Heart left ventricle (tissue), 13 donors: ENCODE data around the gene FABP6.

Experiments used
- CTCF ChIP-seq, 12 donors: fragments of 200-600 bp; sonication (generic) in 4 of 12; IDR thresholded peaks; one replicate each; pipeline versions ENCODE4 v1.5.0 to v1.8.0; 2018 to 2022; ENCODE audit warnings: antibody characterized with exemption in 12 of 12, mild to moderate bottlenecking in 5 of 12
- POLR2A ChIP-seq, 2 donors: fragments of 450-650 bp; IDR thresholded peaks; one replicate each; pipeline ENCODE4 v1.6.1; 2017; ENCODE audit warnings: antibody characterized with exemption in 2 of 2, mild to moderate bottlenecking in 2 of 2, moderate library complexity in 2 of 2
- donor health status: ischemic (EF 13 %, LVEDD 7.1; RV severe dilation, severe dysfunction).
- donor health status: DM: no; HTN: yes; CAD: no.
- donor health status: DM: no; HTN: no; CAD: no.
- donor health status: ischemic (EF 25% LVEDD 6.9; RV normal size, moderate dysfunction).
- donor health status: ischemic (EF 25% LVEDD 5.7; RV mildly dilated, moderate dysfunction).
- donor health status: ischemic (EF 35%, LVEDD 5.7; RV mildly dilated, moderate dysfunction).
- donor health status: nonischemic (EF 11% LVEDD 7.7; RV severe dilation, severe dysfunction).
- donor health status: DM: yes; HTN: yes; CAD: no.
- donor health status: PGD.
- donor health status: ischemic (EF 29% LVEDD 5.4; RV normal size, mild dysfunction).
- donor health status: nonischemic (EF 23%, LVEDD 6.1; RV moderate dilation, normal function).

- TF ChIP-seq CTCF (IDR thresholded peaks at IDR 0.05) (no peak), POLR2A (IDR thresholded peaks at IDR 0.05) (no peak)
Measured at GRCh38 chr5:160229190-160229742, at the start of gene FABP6.
